HCT116 (cell line): ENCODE measurements around the gene RHOB.

Source experiments
- CTCF ChIP-seq, 3 experiments: fragments of 200-600 bp in 1 of 3; sonication (generic) in 1 of 3; IDR thresholded peaks in 2 of 3; conservative IDR thresholded peaks in 1 of 3; 2 replicates each; pipeline ENCODE4 v1.5.1; 2012 to 2017; ENCODE audit warnings: low read depth in 2 of 3, low read length in 2 of 3, antibody characterized with exemption in 1 of 3, borderline replicate concordance in 1 of 3, control low read depth in 1 of 3, mild to moderate bottlenecking in 1 of 3, mixed read lengths in 1 of 3, mixed run types in 1 of 3, moderate library complexity in 1 of 3; ENCODE audit not compliant: insufficient read depth in 1 of 3
- EZH2 ChIP-seq: fragments of 200-600 bp; sonication (generic); IDR thresholded peaks from 2 replicates; pipeline ENCODE4 v1.6.1; 2017; ENCODE audit warnings: antibody characterized with exemption, mixed run types
- EZH2phosphoT487 ChIP-seq: fragments of 200-600 bp; IDR thresholded peaks from 2 replicates; pipeline ENCODE4 v1.6.1; 2018; ENCODE audit warnings: antibody characterized with exemption, borderline replicate concordance
- MAX ChIP-seq: IDR thresholded peaks from 2 replicates; pipeline ENCODE4 v1.6.1; 2012
- POLR2A ChIP-seq: IDR thresholded peaks from 2 replicates; pipeline ENCODE4 v1.7.0; 2011; ENCODE audit warnings: borderline replicate concordance; ENCODE audit not compliant: insufficient read depth, insufficient read length; ENCODE audit errors: extremely low read depth
- RAD21 ChIP-seq: IDR thresholded peaks from 2 replicates; pipeline ENCODE4 v1.6.1; 2012; ENCODE audit warnings: low read depth, mild to moderate bottlenecking
- REST ChIP-seq: IDR thresholded peaks from 2 replicates; pipeline ENCODE4 v1.6.1; 2012; ENCODE audit warnings: low read depth
- ZNF274 ChIP-seq: fragments of 200-500 bp; sonication (Bioruptor generic); IDR thresholded peaks from 2 replicates; pipeline ENCODE4 v1.6.1; 2014; ENCODE audit warnings: mild to moderate bottlenecking, low read depth, low read length, inconsistent platforms

- TF ChIP-seq POLR2A (no peak), CTCF (IDR thresholded peaks at IDR 0.05 in 2 of 3, conservative IDR thresholded peaks at IDR 0.05 in 1 of 3; ENCODE audit: borderline replicate concordance in 1 of 3, insufficient read depth in 1 of 3, low read depth in 2 of 3, low read length in 2 of 3) (no peak), EZH2phosphoT487 (no peak), ZNF274 (no peak), EZH2 (no peak), REST (no peak), MAX (no peak), RAD21 (no peak)
Measured at GRCh38 chr2:20427931-20428526, 18.8 kb upstream of the RHOB start.
